Activated CD4-positive, alpha-beta memory T cell treated with anti-CD3 and anti-CD28 coated beads for 36 hours (primary cell): ENCODE data around the gene WWC2. TPM values are rescaled to one million over a fixed set of nuclear protein-coding genes. Genes with fewer than 3 reads are reported as not detected.

ENCODE experiments used
- CTCF ChIA-PET: fragments of 350-600 bp; sonication (Branson Sonifier 250); formaldehyde crosslinking; loops from one replicate; lab custom pipeline; 2021; ENCODE audit warnings: antibody characterized with exemption, inconsistent platforms; lab: Charles Lee
- POLR2A ChIA-PET: fragments of 350-600 bp; sonication (Branson Sonifier 250); formaldehyde crosslinking; loops from one replicate; lab custom pipeline; 2021; ENCODE audit warnings: antibody characterized with exemption; lab: Charles Lee
- DNase-seq: peaks from one replicate; pipeline ENCODE4 v3.0.0-alpha.2; 2020
- H3K27ac Mint-ChIP-seq: one replicate; pipeline ENCODE4 v1.8.0; 2021; ENCODE audit warnings: mixed read lengths
- H3K27me3 Mint-ChIP-seq: one replicate; pipeline ENCODE4 v1.8.0; 2021; ENCODE audit warnings: mixed read lengths
- H3K36me3 Mint-ChIP-seq: one replicate; pipeline ENCODE4 v1.8.0; 2021; ENCODE audit warnings: mixed read lengths
- H3K4me1 Mint-ChIP-seq: one replicate; pipeline ENCODE4 v1.8.0; 2021; ENCODE audit warnings: low read depth, mixed read lengths
- H3K4me3 Mint-ChIP-seq: one replicate; pipeline ENCODE4 v1.8.0; 2021; ENCODE audit warnings: mild to moderate bottlenecking, mixed read lengths
- H3K9me3 Mint-ChIP-seq: one replicate; pipeline ENCODE4 v1.8.0; 2021; ENCODE audit warnings: mixed read lengths
- intact Hi-C: fragments of 100-400 bp; cut with micrococcal nuclease; formaldehyde crosslinking; loops from one replicate; pipeline ENCODE4 v1.15.1; 2023
- total RNA-seq, 2 experiments: library from RNA; stranded (reverse); gene quantifications; one replicate each; pipeline ENCODE4 v1.2.3, GENCODE V29; 2021

WWC2 gene
- total RNA-seq, 2 experiments from 2014 or later = 3.6 to 5.4 TPM

- peaks cover 5% of the 10 kb centered on the region for H3K4me1 Mint-ChIP-seq
- ChIA-PET CTCF (no interaction called here), POLR2A (no interaction called here)
- H3K9me3 Mint-ChIP-seq = peaks cover 3% of the 10 kb centered on the region
- peaks cover 11% of the 10 kb centered on the region for H3K27me3 Mint-ChIP-seq
- DNase-seq = no peak
- no peaks in the 10 kb centered on the region for H3K36me3 Mint-ChIP-seq
- no peak overlapping the region for H3K4me3 Mint-ChIP-seq
- intact Hi-C loops = no loop called here
- H3K27ac Mint-ChIP-seq = no peak overlapping the region
Measured at GRCh38 chr4:183332447-183332846, 233.4 kb downstream of the WWC2 start.

- POLR2A ChIA-PET = no interaction called here
Measured at GRCh38 chr4:183333202-183333601, 234.1 kb downstream of the WWC2 start.

GRCh38 chr4:183333983-183334382, 234.9 kb downstream of the WWC2 start:
- no peak overlapping the region for H3K27ac Mint-ChIP-seq
- H3K27me3 Mint-ChIP-seq = peaks cover 11% of the 10 kb centered on the region
- DNase-seq = no peak
- ChIA-PET CTCF (no interaction called here), POLR2A (no interaction called here)
- H3K36me3 Mint-ChIP-seq = no peaks in the 10 kb centered on the region
- no peak overlapping the region for H3K4me3 Mint-ChIP-seq
- intact Hi-C loops = no loop called here
- H3K9me3 Mint-ChIP-seq = peaks cover 2% of the 10 kb centered on the region
- H3K4me1 Mint-ChIP-seq = peaks cover 5% of the 10 kb centered on the region

More at GRCh38 chr4:183333202-183333601, 234.1 kb downstream of the WWC2 start:
- peaks cover 5% of the 10 kb centered on the region for H3K4me1 Mint-ChIP-seq
- peaks cover 11% of the 10 kb centered on the region for H3K27me3 Mint-ChIP-seq
- intact Hi-C loops = no loop called here
- CTCF ChIA-PET = no interaction called here
- peaks cover 3% of the 10 kb centered on the region for H3K9me3 Mint-ChIP-seq
- H3K27ac Mint-ChIP-seq = no peak overlapping the region
- no peaks in the 10 kb centered on the region for H3K36me3 Mint-ChIP-seq
- H3K4me3 Mint-ChIP-seq = no peak overlapping the region
- DNase-seq = no peak

- H3K4me3 Mint-ChIP-seq = no peak overlapping the region
- peaks cover 13% of the 10 kb centered on the region for H3K27me3 Mint-ChIP-seq
- H3K27ac Mint-ChIP-seq = no peak overlapping the region
- DNase-seq = no peak
- no peaks in the 10 kb centered on the region for H3K36me3 Mint-ChIP-seq
- POLR2A ChIA-PET = no interaction called here
- CTCF ChIA-PET = no interaction called here
- intact Hi-C loops = loop anchor here (1.0 kb wide), 1 partner anchor 14 kb away; no protein-coding TSS in a partner anchor
- H3K9me3 Mint-ChIP-seq = no peaks in the 10 kb centered on the region
- peaks cover 5% of the 10 kb centered on the region for H3K4me1 Mint-ChIP-seq
Measured at GRCh38 chr4:183335369-183335940, 236.4 kb downstream of the WWC2 start.

- no peaks in the 10 kb centered on the region for H3K9me3 Mint-ChIP-seq
- DNase-seq = no peak
- POLR2A ChIA-PET = no interaction called here
- no peak overlapping the region for H3K27ac Mint-ChIP-seq
- CTCF ChIA-PET = no interaction called here
- no peaks in the 10 kb centered on the region for H3K36me3 Mint-ChIP-seq
- H3K27me3 Mint-ChIP-seq = peaks cover 15% of the 10 kb centered on the region
- H3K4me1 Mint-ChIP-seq = peaks cover 5% of the 10 kb centered on the region
- intact Hi-C loops = no loop called here
- no peak overlapping the region for H3K4me3 Mint-ChIP-seq
Measured at GRCh38 chr4:183337349-183337748, 238.3 kb downstream of the WWC2 start.

- Mint-ChIP-seq H3K27me3 (peaks cover 14% of the 10 kb centered on the region), H3K36me3 (no peaks in the 10 kb centered on the region), H3K4me3 (no peak overlapping the region), H3K9me3 (no peaks in the 10 kb centered on the region), H3K4me1 (peaks cover 5% of the 10 kb centered on the region), H3K27ac (no peak overlapping the region)
- POLR2A ChIA-PET = no interaction called here
- no peak for DNase-seq
- intact Hi-C loops = no loop called here
- CTCF ChIA-PET = no interaction called here
Measured at GRCh38 chr4:183337833-183338232, 238.8 kb downstream of the WWC2 start.

GRCh38 chr4:183342541-183343533, 243.8 kb downstream of the WWC2 start:
- no peak for DNase-seq
- Mint-ChIP-seq H3K4me1 (peaks cover 3% of the 10 kb centered on the region), H3K27me3 (peaks cover 23% of the 10 kb centered on the region), H3K36me3 (no peaks in the 10 kb centered on the region), H3K9me3 (no peaks in the 10 kb centered on the region), H3K27ac (no peak overlapping the region), H3K4me3 (no peak overlapping the region)
- intact Hi-C loops = no loop called here
- POLR2A ChIA-PET = no interaction called here
- CTCF ChIA-PET = interaction anchor here (1.6 kb wide), 1 partner anchor 64 kb away, joined by 4 read pairs; no protein-coding TSS in a partner anchor

- CTCF ChIA-PET = interaction anchor here (1.6 kb wide), 1 partner anchor 63 kb away, joined by 4 read pairs; no protein-coding TSS in a partner anchor
- intact Hi-C loops = no loop called here
- Mint-ChIP-seq H3K36me3 (no peaks in the 10 kb centered on the region), H3K27ac (no peak overlapping the region), H3K9me3 (no peaks in the 10 kb centered on the region), H3K4me3 (no peak overlapping the region), H3K4me1 (peaks cover 8% of the 10 kb centered on the region), H3K27me3 (peaks cover 26% of the 10 kb centered on the region)
- no peak for DNase-seq
- POLR2A ChIA-PET = no interaction called here
Measured at GRCh38 chr4:183343730-183344129, 244.7 kb downstream of the WWC2 start.

- Mint-ChIP-seq H3K4me1 (peaks cover 17% of the 10 kb centered on the region), H3K9me3 (no peaks in the 10 kb centered on the region), H3K27ac (no peak overlapping the region), H3K36me3 (no peaks in the 10 kb centered on the region), H3K27me3 (peaks cover 26% of the 10 kb centered on the region), H3K4me3 (no peak overlapping the region)
- POLR2A ChIA-PET = no interaction called here
- intact Hi-C loops = no loop called here
- CTCF ChIA-PET = no interaction called here
- DNase-seq = no peak
Measured at GRCh38 chr4:183344523-183345255, 245.6 kb downstream of the WWC2 start.

- POLR2A ChIA-PET = no interaction called here
- intact Hi-C loops = no loop called here
- CTCF ChIA-PET = no interaction called here
- H3K36me3 Mint-ChIP-seq = no peaks in the 10 kb centered on the region
- H3K4me1 Mint-ChIP-seq = peaks cover 18% of the 10 kb centered on the region
- no peak overlapping the region for H3K27ac Mint-ChIP-seq
- H3K9me3 Mint-ChIP-seq = no peaks in the 10 kb centered on the region
- H3K27me3 Mint-ChIP-seq = peaks cover 26% of the 10 kb centered on the region
- no peak for DNase-seq
- no peak overlapping the region for H3K4me3 Mint-ChIP-seq
Measured at GRCh38 chr4:183345261-183345660, 246.2 kb downstream of the WWC2 start.

- peaks cover 35% of the 10 kb centered on the region for H3K27me3 Mint-ChIP-seq
Measured at GRCh38 chr4:183347146-183347545, 248.1 kb downstream of the WWC2 start.

GRCh38 chr4:183347566-183347965, 248.5 kb downstream of the WWC2 start:
- no peaks in the 10 kb centered on the region for H3K9me3 Mint-ChIP-seq
- no peak for DNase-seq
- CTCF ChIA-PET = interaction anchor here (0.6 kb wide), 1 partner anchor 1658 kb away, joined by 3 read pairs; no protein-coding TSS in a partner anchor
- no peak overlapping the region for H3K27ac Mint-ChIP-seq
- peaks cover 36% of the 10 kb centered on the region for H3K27me3 Mint-ChIP-seq
- H3K4me1 Mint-ChIP-seq = peaks cover 19% of the 10 kb centered on the region
- POLR2A ChIA-PET = no interaction called here
- H3K36me3 Mint-ChIP-seq = no peaks in the 10 kb centered on the region
- no peak overlapping the region for H3K4me3 Mint-ChIP-seq
- intact Hi-C loops = no loop called here

More at GRCh38 chr4:183347146-183347545, 248.1 kb downstream of the WWC2 start:
- Mint-ChIP-seq H3K27ac (no peak overlapping the region), H3K4me3 (no peak overlapping the region), H3K4me1 (peaks cover 19% of the 10 kb centered on the region), H3K9me3 (no peaks in the 10 kb centered on the region), H3K36me3 (no peaks in the 10 kb centered on the region)
- intact Hi-C loops = no loop called here
- no peak for DNase-seq
- POLR2A ChIA-PET = no interaction called here
- CTCF ChIA-PET = interaction anchor here (0.6 kb wide), 1 partner anchor 1658 kb away, joined by 3 read pairs; no protein-coding TSS in a partner anchor
